Right lobe of liver (tissue), 6 donors: ENCODE results near the gene C16orf54. TPM values are rescaled to one million over a fixed set of nuclear protein-coding genes. Genes with fewer than 3 reads are reported as not detected.
"Not testable (repeated sequence)": the region's sequence is repeated elsewhere in the genome, so short reads cannot be mapped to it uniquely, and the experiment has no call there.

ENCODE experiments used
- ATAC-seq, 4 donors: fragments of 200-7000 bp; cut with Tn5 transposase; one replicate each; pipeline ENCODE4 v1.9.1; 2020; ENCODE audit warnings: mild to moderate bottlenecking in 4 of 4, moderate library complexity in 4 of 4
- DNase-seq, 3 donors: peaks; one replicate each; pipeline ENCODE4 v3.0.0-alpha.2; 2020
- H3K27ac ChIP-seq, 3 donors: fragments of 200-600 bp; one replicate each; pipeline ENCODE4 v1.8.0; 2022
- H3K27me3 ChIP-seq, 2 donors: fragments of 200-600 bp; one replicate each; pipeline ENCODE4 v1.8.0; 2022
- H3K36me3 ChIP-seq, 4 donors: fragments of 200-600 bp; sonication (generic) in 1 of 4; one replicate each; pipeline versions ENCODE4 v1.5.1 to v1.8.0; 2017 to 2022; ENCODE audit warnings: control low read depth in 1 of 4
- H3K4me1 ChIP-seq, 4 donors: fragments of 200-600 bp; sonication (generic) in 1 of 4; one replicate each; pipeline versions ENCODE4 v1.5.1 to v1.8.0; 2017 to 2022; ENCODE audit warnings: control low read depth in 1 of 4
- H3K4me3 ChIP-seq, 3 donors: fragments of 200-600 bp; one replicate each; pipeline ENCODE4 v1.8.0; 2022
- H3K9me3 ChIP-seq, 4 donors: fragments of 200-600 bp; sonication (generic) in 1 of 4; one replicate each; pipeline versions ENCODE4 v1.5.1 to v1.8.0; 2017 to 2022; ENCODE audit warnings: control low read depth in 1 of 4
- POLR2A ChIP-seq: fragments of 450-650 bp; IDR thresholded peaks from one replicate; pipeline ENCODE4 v1.6.1; 2017; ENCODE audit warnings: antibody characterized with exemption, mild to moderate bottlenecking
- WGBS: methylation state at CpG from one replicate; pipeline ENCODE4 v1.1.6; 2018; ENCODE audit warnings: low coverage, low lambda C conversion rate; ENCODE audit not compliant: insufficient coverage; ENCODE audit errors: missing lambda C conversion rate; 5-methylcytosine and 5-hydroxymethylcytosine counted together
- intact Hi-C, 2 donors: fragments of 100-400 bp; cut with DNase I; formaldehyde crosslinking; loops; one replicate each; pipeline versions ENCODE4 v1.11.2 to v1.14.1; 2022
- total RNA-seq, 6 experiments: library from RNA; depleted of rRNA in 2 of 6; stranded (reverse); fragments of >200 nt in 2 of 6; fragmentation: NEBNext Ultra II Directional in 3 of 6; extraction: Animal tissue kit (Norgen Biotek cat#: 25700) in 3 of 6; gene quantifications; one replicate each; pipeline versions ENCODE4 v1.1.0 to v1.2.4, GENCODE V29; 2016 to 2023
- TF ChIP-seq, protein P1 (sequence below), 4 donors: fragments of 200-600 bp in 3 of 4; fragments of 450-650 bp in 1 of 4; IDR thresholded peaks; one replicate each; pipeline versions ENCODE4 v1.5.1 to v1.8.0; 2016 to 2022; ENCODE audit warnings: antibody characterized with exemption in 4 of 4, mild to moderate bottlenecking in 2 of 4
- donor health status: DM: no; HTN: yes; CAD: no.
- donor health status: DM: no; HTN: no; CAD: no.
- donor health status: DM: no; HTN: no; CAD: no.
- donor health status: DM: no; HTN: yes; CAD: no.
- donor health status: DM: no; HTN: yes; CAD: no.

The C16orf54 gene
- total RNA-seq, 6 experiments from 2014 or later, result 0.40 to 1.2 (median 0.66) TPM

- no peak for TF ChIP-seq POLR2A
- TF ChIP-seq, protein P1, sequence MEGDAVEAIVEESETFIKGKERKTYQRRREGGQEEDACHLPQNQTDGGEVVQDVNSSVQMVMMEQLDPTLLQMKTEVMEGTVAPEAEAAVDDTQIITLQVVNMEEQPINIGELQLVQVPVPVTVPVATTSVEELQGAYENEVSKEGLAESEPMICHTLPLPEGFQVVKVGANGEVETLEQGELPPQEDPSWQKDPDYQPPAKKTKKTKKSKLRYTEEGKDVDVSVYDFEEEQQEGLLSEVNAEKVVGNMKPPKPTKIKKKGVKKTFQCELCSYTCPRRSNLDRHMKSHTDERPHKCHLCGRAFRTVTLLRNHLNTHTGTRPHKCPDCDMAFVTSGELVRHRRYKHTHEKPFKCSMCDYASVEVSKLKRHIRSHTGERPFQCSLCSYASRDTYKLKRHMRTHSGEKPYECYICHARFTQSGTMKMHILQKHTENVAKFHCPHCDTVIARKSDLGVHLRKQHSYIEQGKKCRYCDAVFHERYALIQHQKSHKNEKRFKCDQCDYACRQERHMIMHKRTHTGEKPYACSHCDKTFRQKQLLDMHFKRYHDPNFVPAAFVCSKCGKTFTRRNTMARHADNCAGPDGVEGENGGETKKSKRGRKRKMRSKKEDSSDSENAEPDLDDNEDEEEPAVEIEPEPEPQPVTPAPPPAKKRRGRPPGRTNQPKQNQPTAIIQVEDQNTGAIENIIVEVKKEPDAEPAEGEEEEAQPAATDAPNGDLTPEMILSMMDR (IDR thresholded peaks at IDR 0.05), result no peak
- no peak for ATAC-seq
- no peak overlapping the region for H3K27ac ChIP-seq
- no peak overlapping the region for H3K4me3 ChIP-seq
- no peak for DNase-seq
- 83% methylated on average over 6 of the region's 7 CpGs for WGBS
- H3K27me3 ChIP-seq, result no peaks in the 10 kb centered on the region
- intact Hi-C loops, result no loop called here
- H3K4me1 ChIP-seq, result no peaks in the 10 kb centered on the region
- H3K36me3 ChIP-seq, result no peaks in the 10 kb centered on the region
- H3K9me3 ChIP-seq, result no peaks in the 10 kb centered on the region
Observed at GRCh38 chr16:29727452-29727851, 18.3 kb downstream of the C16orf54 start.

- H3K27ac ChIP-seq, result no peak overlapping the region
- DNase-seq, result no peak
- no peaks in the 10 kb centered on the region for H3K4me1 ChIP-seq
- no peak for ATAC-seq
- WGBS, result 71% methylated on average over 4 of the region's 9 CpGs
- no peaks in the 10 kb centered on the region for H3K27me3 ChIP-seq
- TF ChIP-seq POLR2A, result no peak
- TF ChIP-seq, protein P1 (IDR thresholded peaks at IDR 0.05), result no peak
- H3K9me3 ChIP-seq, result no peaks in the 10 kb centered on the region
- intact Hi-C loops, result no loop called here
- H3K36me3 ChIP-seq, result no peaks in the 10 kb centered on the region
- H3K4me3 ChIP-seq, result no peak overlapping the region
Observed at GRCh38 chr16:29726845-29727377, 18.9 kb downstream of the C16orf54 start.

GRCh38 chr16:29721167-29721879, 24.5 kb downstream of the C16orf54 start:
- ATAC-seq (peak; percentile 85 to 95 (median 90)), DNase-seq (peak; percentile 69 to 74 (median 70))
- TF ChIP-seq, protein P1 (IDR thresholded peaks at IDR 0.05), result peak; percentile 42 to 57 (median 54)
- intact Hi-C loops, H3K27me3 ChIP-seq, H3K36me3 ChIP-seq, H3K4me1 ChIP-seq, H3K4me3 ChIP-seq, H3K27ac ChIP-seq, H3K9me3 ChIP-seq: not testable (repeated sequence)
- 14% methylated on average over 16 of the region's 24 CpGs for WGBS

DNA sequence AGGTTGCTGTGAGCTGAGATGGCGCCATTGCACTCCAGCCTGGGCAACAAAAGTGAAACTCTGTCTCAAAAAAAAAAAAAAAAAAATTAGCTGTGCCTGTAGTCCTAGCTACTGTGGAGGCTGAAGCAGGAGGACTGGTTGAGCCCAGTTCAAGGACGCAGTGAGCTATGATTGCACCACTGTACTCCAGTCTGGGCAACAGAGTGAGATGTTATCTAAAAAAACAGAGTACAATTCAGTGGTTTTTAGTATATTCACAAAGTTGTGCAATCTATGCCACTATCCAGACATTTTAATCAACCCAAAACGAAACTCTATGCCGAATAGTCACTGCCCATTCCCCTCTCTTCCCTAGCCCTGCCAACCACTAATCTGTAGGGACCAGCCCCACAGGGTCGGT, 25.1 kb downstream of the C16orf54 start:
- peaks cover 0 to 3% (median 0%) of the 10 kb centered on the region in 4 donors for H3K4me1 ChIP-seq
- 47% methylated on average over 5 of the region's 5 CpGs for whole genome bisulfite sequencing
- intact Hi-C loops, result no loop called here

More for the DNA sequence above, 25.1 kb downstream of the C16orf54 start:
- ATAC-seq, result peak in 2 of 4 donors; percentile 61 to 78
- no peak for DNase-seq
- no peak overlapping the region for H3K4me3 ChIP-seq
- H3K36me3 ChIP-seq, result no peaks in the 10 kb centered on the region
- no peak for TF ChIP-seq POLR2A
- TF ChIP-seq, protein P1 (IDR thresholded peaks at IDR 0.05), result no peak
- no peaks in the 10 kb centered on the region for H3K27me3 ChIP-seq
- H3K9me3 ChIP-seq, result no peaks in the 10 kb centered on the region
- no peak overlapping the region for H3K27ac ChIP-seq
